ENCODE data around the gene PAPPA2.

- no peak for TF ChIP-seq POLR2A (IDR thresholded peaks at IDR 0.05; ENCODE audit: low read length)
- TF ChIP-seq GATA1 (IDR thresholded peaks at IDR 0.05; ENCODE audit: low read depth, low read length): no peak
Measured at GRCh38 chr1:176774224-176774623, 311.2 kb downstream of the PAPPA2 start.
